ENCODE measurements around the gene PTH2R. TPM values are rescaled to one million over a fixed set of nuclear protein-coding genes. Genes with fewer than 3 reads are reported as not detected.

Gene PTH2R
- total and polyA plus RNA-seq, 2 of the 13 experiments (the other 11 are each of a cell fraction or from before 2014, with no cell fraction given) = 0.04 TPM; not detected in 1

DNA sequence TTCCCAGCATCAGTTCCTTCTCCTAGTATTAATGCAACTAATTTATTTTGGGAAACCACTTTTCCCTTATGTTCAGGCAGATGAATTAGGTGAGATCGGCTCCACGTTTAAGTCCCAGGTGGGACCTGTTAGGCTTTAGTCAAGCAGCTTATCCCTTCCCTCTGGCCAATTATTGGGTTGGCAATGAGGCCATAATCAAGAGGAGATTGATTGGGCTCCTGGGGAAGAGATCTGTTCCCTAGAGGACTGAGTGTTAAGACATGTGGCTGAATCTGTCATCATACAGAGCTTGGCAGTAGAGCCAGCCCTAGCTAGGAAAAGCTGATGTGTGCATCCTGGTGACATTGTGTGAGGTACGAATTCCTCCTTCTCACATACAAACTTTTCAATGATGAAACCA, 104.4 kb downstream of the PTH2R start:
- no peak for FAIRE-seq
- no TSS peak for BruUV-seq (replicated peaks)
- Histone ChIP-seq H3K79me2 (ENCODE audit: insufficient read depth, low read length) (no peaks in the 10 kb centered on the region), H3K4me1 (ENCODE audit: insufficient read depth, low read length) (no peaks in the 10 kb centered on the region), H3K27ac (ENCODE audit: extremely low read length, insufficient read depth, low read length) (no peak overlapping the region), H3K4me2 (ENCODE audit: low read depth, low read length) (no peak overlapping the region), H2AFZ (ENCODE audit: low read length) (no peak overlapping the region), H3K4me3 (replicated peaks in 1 of 3; ENCODE audit: insufficient read depth in 1 of 3, low read depth in 2 of 3, low read length in 3 of 3) (no peak overlapping the region), H3K27me3 (ENCODE audit: control insufficient read depth in 1 of 2, insufficient read depth in 2 of 2, low read length in 2 of 2) (no peaks in the 10 kb centered on the region), H4K20me1 (ENCODE audit: insufficient read depth, low read length) (no peaks in the 10 kb centered on the region), H3K9me3 (ENCODE audit: low read length) (peaks cover 17% of the 10 kb centered on the region; the same call in 1 of the 2 replicates), H3K36me3 (replicated peaks in 1 of 2; ENCODE audit: control insufficient read depth in 1 of 2, insufficient read depth in 2 of 2, low read length in 2 of 2) (no peaks in the 10 kb centered on the region), H3K9ac (ENCODE audit: insufficient read depth, low read depth, low read length) (no peak overlapping the region)
- in situ Hi-C loops (cut with HindIII; ENCODE audit: extremely low pct_ligation_motif_present, low pct_unique_long_range_greater_than_20kb) = no loop called here
- DNase-seq (ENCODE audit: low spot score) = no peak
- ATAC-seq = no peak
- WGBS (ENCODE audit: low lambda C conversion rate) = 0% methylated on average over 3 of the region's 3 CpGs
- ChIA-PET POLR2A (no interaction called here), CTCF (ENCODE audit: low intra/inter-chr PET ratio, low total read pairs) (no interaction called here)
- no peak for TF ChIP-seq PITX1 (CRISPR knock-in tag; IDR thresholded peaks at IDR 0.05)
- TF ChIP-seq ZNF331 (CRISPR knock-in tag; IDR thresholded peaks at IDR 0.05) = no peak
- TF ChIP-seq, protein P1, sequence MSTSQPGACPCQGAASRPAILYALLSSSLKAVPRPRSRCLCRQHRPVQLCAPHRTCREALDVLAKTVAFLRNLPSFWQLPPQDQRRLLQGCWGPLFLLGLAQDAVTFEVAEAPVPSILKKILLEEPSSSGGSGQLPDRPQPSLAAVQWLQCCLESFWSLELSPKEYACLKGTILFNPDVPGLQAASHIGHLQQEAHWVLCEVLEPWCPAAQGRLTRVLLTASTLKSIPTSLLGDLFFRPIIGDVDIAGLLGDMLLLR (CRISPR knock-in tag; IDR thresholded peaks at IDR 0.05) = no peak
- TF ChIP-seq RARG (CRISPR knock-in tag; IDR thresholded peaks at IDR 0.05; ENCODE audit: low read depth) = no peak
- TF ChIP-seq HOXA7 (CRISPR knock-in tag; IDR thresholded peaks at IDR 0.05) = no peak
- no peak for TF ChIP-seq EZH2 (conservative IDR thresholded peaks at IDR 0.05; ENCODE audit: low read depth, low read length)
- no peak for TF ChIP-seq ZZZ3 (CRISPR knock-in tag; IDR thresholded peaks at IDR 0.05; ENCODE audit: borderline replicate concordance)
- TF ChIP-seq, protein P2, sequence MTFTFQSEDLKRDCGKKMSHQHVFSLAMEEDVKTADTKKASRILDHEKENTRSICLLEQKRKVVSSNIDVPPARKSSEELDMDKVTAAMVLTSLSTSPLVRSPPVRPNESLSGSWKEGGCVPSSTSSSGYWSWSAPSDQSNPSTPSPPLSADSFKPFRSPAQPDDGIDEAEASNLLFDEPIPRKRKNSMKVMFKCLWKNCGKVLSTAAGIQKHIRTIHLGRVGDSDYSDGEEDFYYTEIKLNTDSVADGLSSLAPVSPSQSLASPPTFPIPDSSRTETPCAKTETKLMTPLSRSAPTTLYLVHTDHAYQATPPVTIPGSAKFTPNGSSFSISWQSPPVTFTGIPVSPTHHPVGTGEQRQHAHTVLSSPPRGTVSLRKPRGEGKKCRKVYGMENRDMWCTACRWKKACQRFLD (CRISPR knock-in tag; IDR thresholded peaks at IDR 0.05; ENCODE audit: borderline replicate concordance) = no peak
- TF ChIP-seq ZNF326 (CRISPR knock-in tag; IDR thresholded peaks at IDR 0.05; ENCODE audit: borderline replicate concordance) = no peak
- no peak for TF ChIP-seq MAF1 (CRISPR knock-in tag; IDR thresholded peaks at IDR 0.05; ENCODE audit: borderline replicate concordance)
- TF ChIP-seq BRD4 (CRISPR knock-in tag; IDR thresholded peaks at IDR 0.05) = no peak
- TF ChIP-seq, protein P3, sequence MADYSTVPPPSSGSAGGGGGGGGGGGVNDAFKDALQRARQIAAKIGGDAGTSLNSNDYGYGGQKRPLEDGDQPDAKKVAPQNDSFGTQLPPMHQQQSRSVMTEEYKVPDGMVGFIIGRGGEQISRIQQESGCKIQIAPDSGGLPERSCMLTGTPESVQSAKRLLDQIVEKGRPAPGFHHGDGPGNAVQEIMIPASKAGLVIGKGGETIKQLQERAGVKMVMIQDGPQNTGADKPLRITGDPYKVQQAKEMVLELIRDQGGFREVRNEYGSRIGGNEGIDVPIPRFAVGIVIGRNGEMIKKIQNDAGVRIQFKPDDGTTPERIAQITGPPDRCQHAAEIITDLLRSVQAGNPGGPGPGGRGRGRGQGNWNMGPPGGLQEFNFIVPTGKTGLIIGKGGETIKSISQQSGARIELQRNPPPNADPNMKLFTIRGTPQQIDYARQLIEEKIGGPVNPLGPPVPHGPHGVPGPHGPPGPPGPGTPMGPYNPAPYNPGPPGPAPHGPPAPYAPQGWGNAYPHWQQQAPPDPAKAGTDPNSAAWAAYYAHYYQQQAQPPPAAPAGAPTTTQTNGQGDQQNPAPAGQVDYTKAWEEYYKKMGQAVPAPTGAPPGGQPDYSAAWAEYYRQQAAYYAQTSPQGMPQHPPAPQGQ (CRISPR knock-in tag; IDR thresholded peaks at IDR 0.05; ENCODE audit: borderline replicate concordance) = no peak
- TF ChIP-seq, protein P4, sequence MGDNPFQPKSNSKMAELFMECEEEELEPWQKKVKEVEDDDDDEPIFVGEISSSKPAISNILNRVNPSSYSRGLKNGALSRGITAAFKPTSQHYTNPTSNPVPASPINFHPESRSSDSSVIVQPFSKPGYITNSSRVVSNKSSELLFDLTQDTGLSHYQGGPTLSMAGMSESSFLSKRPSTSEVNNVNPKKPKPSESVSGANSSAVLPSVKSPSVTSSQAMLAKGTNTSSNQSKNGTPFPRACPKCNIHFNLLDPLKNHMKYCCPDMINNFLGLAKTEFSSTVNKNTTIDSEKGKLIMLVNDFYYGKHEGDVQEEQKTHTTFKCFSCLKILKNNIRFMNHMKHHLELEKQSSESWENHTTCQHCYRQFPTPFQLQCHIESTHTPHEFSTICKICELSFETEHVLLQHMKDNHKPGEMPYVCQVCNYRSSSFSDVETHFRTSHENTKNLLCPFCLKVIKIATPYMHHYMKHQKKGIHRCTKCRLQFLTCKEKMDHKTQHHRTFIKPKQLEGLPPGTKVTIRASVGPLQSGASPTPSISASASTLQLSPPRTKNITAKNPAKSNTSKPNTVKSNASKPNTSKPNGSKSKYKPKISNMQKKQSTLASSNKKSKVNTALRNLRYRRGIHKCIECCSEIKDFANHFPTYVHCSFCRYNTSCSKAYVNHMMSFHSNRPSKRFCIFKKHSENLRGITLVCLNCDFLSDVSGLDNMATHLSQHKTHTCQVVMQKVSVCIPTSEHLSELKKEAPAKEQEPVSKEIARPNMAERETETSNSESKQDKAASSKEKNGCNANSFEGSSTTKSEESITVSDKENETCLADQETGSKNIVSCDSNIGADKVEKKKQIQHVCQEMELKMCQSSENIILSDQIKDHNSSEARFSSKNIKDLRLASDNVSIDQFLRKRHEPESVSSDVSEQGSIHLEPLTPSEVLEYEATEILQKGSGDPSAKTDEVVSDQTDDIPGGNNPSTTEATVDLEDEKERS (CRISPR knock-in tag; IDR thresholded peaks at IDR 0.05) = no peak
- TF ChIP-seq, protein P5, sequence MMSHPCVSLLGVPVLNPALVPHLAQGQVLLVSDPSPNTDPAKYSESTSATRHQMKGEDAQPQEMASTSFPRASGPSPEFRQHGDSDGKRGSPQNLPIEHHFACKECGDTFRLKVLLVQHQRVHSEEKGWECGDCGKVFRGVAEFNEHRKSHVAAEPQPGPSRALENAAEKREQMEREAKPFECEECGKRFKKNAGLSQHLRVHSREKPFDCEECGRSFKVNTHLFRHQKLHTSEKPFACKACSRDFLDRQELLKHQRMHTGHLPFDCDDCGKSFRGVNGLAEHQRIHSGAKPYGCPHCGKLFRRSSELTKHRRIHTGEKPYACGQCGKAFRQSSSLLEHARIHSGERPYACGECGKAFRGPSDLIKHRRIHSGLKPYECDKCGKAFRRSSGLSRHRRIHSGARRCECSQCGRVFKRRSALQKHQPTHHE (CRISPR knock-in tag; IDR thresholded peaks at IDR 0.05; ENCODE audit: borderline replicate concordance) = no peak
- intact Hi-C loops (cut with micrococcal nuclease; ENCODE audit: unreplicated experiment) = no loop called here

All from HepG2 (cell line).